Thyroid gland (tissue), 4 donors: Measurements from ENCODE around the gene FBXL13.

Experiments used
- POLR2A ChIP-seq, 2 donors: fragments of 450-650 bp; IDR thresholded peaks; one replicate each; pipeline ENCODE4 v1.6.1; 2017; ENCODE audit warnings: antibody characterized with exemption in 2 of 2, mild to moderate bottlenecking in 2 of 2, moderate library complexity in 1 of 2
- TF ChIP-seq, protein P1 (sequence below), 6 experiments: fragments of 200-600 bp in 3 of 6; fragments of 450-650 bp in 3 of 6; sonication (generic) in 3 of 6; IDR thresholded peaks; one replicate each; pipeline ENCODE4 v1.5.1; 2016 to 2019; ENCODE audit warnings: antibody characterized with exemption in 6 of 6, mild to moderate bottlenecking in 2 of 6, inconsistent platforms in 1 of 6, moderate library complexity in 1 of 6

GRCh38 chr7:102834999-102835398 lies 239.6 kb downstream of the FBXL13 start:
- TF ChIP-seq, protein P1, sequence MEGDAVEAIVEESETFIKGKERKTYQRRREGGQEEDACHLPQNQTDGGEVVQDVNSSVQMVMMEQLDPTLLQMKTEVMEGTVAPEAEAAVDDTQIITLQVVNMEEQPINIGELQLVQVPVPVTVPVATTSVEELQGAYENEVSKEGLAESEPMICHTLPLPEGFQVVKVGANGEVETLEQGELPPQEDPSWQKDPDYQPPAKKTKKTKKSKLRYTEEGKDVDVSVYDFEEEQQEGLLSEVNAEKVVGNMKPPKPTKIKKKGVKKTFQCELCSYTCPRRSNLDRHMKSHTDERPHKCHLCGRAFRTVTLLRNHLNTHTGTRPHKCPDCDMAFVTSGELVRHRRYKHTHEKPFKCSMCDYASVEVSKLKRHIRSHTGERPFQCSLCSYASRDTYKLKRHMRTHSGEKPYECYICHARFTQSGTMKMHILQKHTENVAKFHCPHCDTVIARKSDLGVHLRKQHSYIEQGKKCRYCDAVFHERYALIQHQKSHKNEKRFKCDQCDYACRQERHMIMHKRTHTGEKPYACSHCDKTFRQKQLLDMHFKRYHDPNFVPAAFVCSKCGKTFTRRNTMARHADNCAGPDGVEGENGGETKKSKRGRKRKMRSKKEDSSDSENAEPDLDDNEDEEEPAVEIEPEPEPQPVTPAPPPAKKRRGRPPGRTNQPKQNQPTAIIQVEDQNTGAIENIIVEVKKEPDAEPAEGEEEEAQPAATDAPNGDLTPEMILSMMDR (IDR thresholded peaks at IDR 0.05), result no peak
- no peak for TF ChIP-seq POLR2A (IDR thresholded peaks at IDR 0.05)
